Bronchial epithelial cell (primary cell): Measurements from ENCODE around the gene RNMT. TPM values are rescaled to one million over a fixed set of nuclear protein-coding genes. Genes with fewer than 3 reads are reported as not detected.

Experiments
- DNase-seq: peaks from one replicate; pipeline ENCODE4 v3.0.0-alpha.2; 2010; ENCODE audit warnings: low read depth
- FAIRE-seq: peaks from 2 replicates; lab custom pipeline; 2011; peaks lifted over from hg19 to GRCh38; lab: Jason Lieb, UNC
- H3K27me3 ChIP-seq: 2 replicates; pipeline ENCODE4 v1.5.1; 2011; ENCODE audit warnings: low read length; ENCODE audit not compliant: control insufficient read depth, insufficient read depth
- H3K36me3 ChIP-seq: 2 replicates; pipeline ENCODE4 v1.5.1; 2011; ENCODE audit warnings: low read length; ENCODE audit not compliant: control insufficient read depth, insufficient read depth
- H3K4me3 ChIP-seq: 2 replicates; pipeline ENCODE4 v1.5.1; 2011; ENCODE audit warnings: mild to moderate bottlenecking, low read depth, low read length, control low read depth
- CTCF ChIP-seq: IDR thresholded peaks from 2 replicates; pipeline ENCODE4 v1.5.1; 2011; ENCODE audit warnings: mild to moderate bottlenecking, moderate library complexity, low read length, control low read depth, inconsistent platforms; ENCODE audit not compliant: insufficient read depth, severe bottlenecking
- total RNA-seq: library from RNA; depleted of rRNA; stranded (reverse); fragments of >200 nt; gene quantifications from 2 replicates; pipeline ENCODE4 v1.2.1, GENCODE V29; 2014

Gene RNMT
- total RNA-seq, 1 donor from 2014 or later: 37.4 TPM

GRCh38 chr18:13713455-13714055, 12.9 kb upstream of the RNMT start:
- no peak for FAIRE-seq
- Histone ChIP-seq H3K36me3 (peaks cover 2% of the 10 kb centered on the region), H3K4me3 (no peak overlapping the region), H3K27me3 (no peaks in the 10 kb centered on the region)
- TF ChIP-seq CTCF: no peak
- DNase-seq: no peak

DNA sequence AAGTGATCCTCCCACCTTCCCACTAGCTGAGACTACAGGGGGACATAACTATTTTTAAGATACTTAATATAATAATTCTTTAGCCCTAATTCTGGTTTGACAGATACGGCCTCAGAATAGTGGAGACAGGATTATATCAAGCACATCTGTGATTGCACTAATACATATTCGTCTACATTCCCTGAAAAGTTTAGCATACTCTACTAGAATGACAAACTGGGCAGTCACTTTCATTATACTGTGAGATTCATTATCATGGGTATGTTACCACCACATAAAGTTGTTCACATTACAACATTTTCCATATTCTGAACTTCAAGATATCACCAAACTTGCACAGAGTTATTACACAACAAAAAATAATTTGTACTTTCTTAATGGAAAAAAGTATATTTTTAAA, 11.1 kb upstream of the RNMT start:
- H3K36me3 ChIP-seq: peaks cover 2% of the 10 kb centered on the region
- no peak for TF ChIP-seq CTCF
- FAIRE-seq (no peak), DNase-seq (no peak)
- no peak overlapping the region for H3K4me3 ChIP-seq
- H3K27me3 ChIP-seq: no peaks in the 10 kb centered on the region

- FAIRE-seq (no peak), DNase-seq (no peak)
- Histone ChIP-seq H3K4me3 (no peak overlapping the region), H3K36me3 (peaks cover 2% of the 10 kb centered on the region), H3K27me3 (no peaks in the 10 kb centered on the region)
- TF ChIP-seq CTCF: no peak
These were observed 9.6 kb upstream of the RNMT start for GRCh38 chr18:13716916-13717315.

DNA sequence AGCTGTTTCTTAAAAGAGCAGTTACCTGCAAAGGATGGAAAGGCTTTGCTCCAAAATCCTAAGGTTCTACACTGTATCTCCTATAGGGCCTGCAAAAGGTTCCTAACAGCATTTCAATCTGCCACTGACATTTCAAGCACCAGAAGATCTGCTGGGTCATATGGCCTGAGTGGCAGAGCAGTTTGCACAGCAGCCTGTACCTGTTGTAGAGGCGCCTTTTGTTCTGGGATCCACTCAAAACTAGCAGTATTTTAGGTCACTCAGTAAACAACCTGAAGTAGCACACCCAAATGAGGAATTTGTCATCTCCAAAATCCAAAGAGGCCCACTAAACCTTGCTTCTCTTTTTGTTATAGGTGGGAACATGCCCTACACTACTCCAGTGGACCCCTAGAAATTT, 6.3 kb upstream of the RNMT start:
- no peak overlapping the region for H3K4me3 ChIP-seq
- no peak for FAIRE-seq
- H3K36me3 ChIP-seq: peaks cover 2% of the 10 kb centered on the region
- DNase-seq: no peak
- H3K27me3 ChIP-seq: no peaks in the 10 kb centered on the region
- TF ChIP-seq CTCF: no peak

DNA sequence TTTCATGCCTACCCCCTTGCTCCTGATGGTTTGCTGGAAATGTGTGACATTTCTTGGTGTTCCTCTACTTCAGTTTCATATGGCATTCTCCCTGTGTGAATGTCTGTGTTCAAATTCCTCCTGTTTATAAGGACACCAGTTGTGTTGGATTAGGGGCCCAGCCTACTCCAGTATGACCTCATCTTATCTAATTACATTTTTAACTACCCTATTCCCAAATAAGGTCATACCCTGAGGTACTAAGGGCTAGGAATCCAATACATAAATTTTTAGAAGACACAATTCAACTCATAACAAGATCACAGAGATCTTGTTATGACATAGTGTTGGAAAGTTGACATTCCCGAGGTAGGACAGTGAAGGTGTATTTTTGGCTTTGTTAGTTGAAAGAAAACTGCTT, 5.6 kb upstream of the RNMT start:
- Histone ChIP-seq H3K36me3 (peaks cover 2% of the 10 kb centered on the region), H3K4me3 (no peak overlapping the region), H3K27me3 (no peaks in the 10 kb centered on the region)
- no peak for TF ChIP-seq CTCF
- FAIRE-seq (no peak), DNase-seq (no peak)
